Heart left ventricle (tissue), 16 donors: ENCODE data around the gene EIF3I. TPM values are rescaled to one million over a fixed set of nuclear protein-coding genes. Genes with fewer than 3 reads are reported as not detected.
A peak's percentile ranks its signal among the peaks of the same experiment; 100 is the strongest.

ENCODE experiments used
- ATAC-seq, 4 donors: fragments of 200-7000 bp; cut with Tn5 transposase; one replicate each; pipeline ENCODE4 v1.9.1; 2020 to 2022; ENCODE audit warnings: moderate library complexity in 4 of 4, mild to moderate bottlenecking in 3 of 4, moderate number of reproducible peaks in 1 of 4
- DNase-seq, 5 donors: peaks; one replicate each; pipeline ENCODE4 v3.0.0-alpha.2; 2020
- H3K27ac ChIP-seq, 12 donors: fragments of 200-600 bp; sonication (generic) in 4 of 12; one replicate each; pipeline versions ENCODE4 v1.5.0 to v1.8.0; 2016 to 2022; ENCODE audit warnings: mild to moderate bottlenecking in 2 of 12
- H3K27me3 ChIP-seq, 9 donors: fragments of 200-600 bp; sonication (generic) in 2 of 9; one replicate each; pipeline versions ENCODE4 v1.5.1 to v1.8.0; 2016 to 2022; ENCODE audit warnings: mild to moderate bottlenecking in 3 of 9
- H3K36me3 ChIP-seq, 9 donors: fragments of 200-600 bp; sonication (generic) in 2 of 9; one replicate each; pipeline versions ENCODE4 v1.5.0 to v1.8.0; 2018 to 2022; ENCODE audit warnings: mild to moderate bottlenecking in 2 of 9
- H3K4me1 ChIP-seq, 12 donors: fragments of 200-600 bp; sonication (generic) in 4 of 12; one replicate each; pipeline versions ENCODE4 v1.5.0 to v1.8.0; 2016 to 2022; ENCODE audit warnings: mild to moderate bottlenecking in 3 of 12
- H3K4me3 ChIP-seq, 12 donors: fragments of 200-600 bp; sonication (generic) in 4 of 12; one replicate each; pipeline versions ENCODE4 v1.5.0 to v1.8.0; 2017 to 2022; ENCODE audit warnings: mild to moderate bottlenecking in 9 of 12, moderate library complexity in 4 of 12
- H3K9me3 ChIP-seq, 12 donors: fragments of 200-600 bp; sonication (generic) in 4 of 12; one replicate each; pipeline versions ENCODE4 v1.5.0 to v1.8.0; 2016 to 2022; ENCODE audit warnings: mild to moderate bottlenecking in 1 of 12
- POLR2A ChIP-seq, 2 donors: fragments of 450-650 bp; IDR thresholded peaks; one replicate each; pipeline ENCODE4 v1.6.1; 2017; ENCODE audit warnings: antibody characterized with exemption in 2 of 2, mild to moderate bottlenecking in 2 of 2, moderate library complexity in 2 of 2
- WGBS, 4 donors: extraction: QIAGEN DNeasy Blood & Tissue Kit in 2 of 4; methylation state at CpG; one replicate each; pipeline versions ENCODE4 v1.1.5 to v1.1.7; 2013 to 2018; 5-methylcytosine and 5-hydroxymethylcytosine counted together
- intact Hi-C, 10 donors: fragments of 100-400 bp; cut with DNase I; formaldehyde crosslinking; loops; one replicate each; pipeline versions ENCODE4 v1.11.1 to v1.14.2; 2022
- polyA plus RNA-seq, 2 donors: library from polyadenylated mRNA; stranded (reverse); fragments of 200-250 nt; gene quantifications; one replicate each; pipeline ENCODE4 v1.2.3, GENCODE V29; 2013
- total RNA-seq, 9 donors: library from RNA; depleted of rRNA in 2 of 9; stranded (reverse); fragments of >200 nt in 2 of 9; fragmentation: NEBNext Ultra II Directional in 3 of 9; extraction: Animal tissue kit (Norgen Biotek cat#: 25700) in 3 of 9; gene quantifications; one replicate each; pipeline versions ENCODE4 v1.1.0 to v1.2.4, GENCODE V29; 2016 to 2023
- TF ChIP-seq, protein P1 (sequence below), 12 donors: fragments of 200-600 bp; sonication (generic) in 4 of 12; IDR thresholded peaks; one replicate each; pipeline versions ENCODE4 v1.5.0 to v1.8.0; 2018 to 2022; ENCODE audit warnings: antibody characterized with exemption in 12 of 12, mild to moderate bottlenecking in 5 of 12
- donor health status: ischemic (EF 13 %, LVEDD 7.1; RV severe dilation, severe dysfunction).
- donor health status: healthy with polysubstance abuse.
- donor health status: DM: no; HTN: yes; CAD: no.
- donor health status: DM: no; HTN: no; CAD: no.
- donor health status: ischemic (EF 25% LVEDD 6.9; RV normal size, moderate dysfunction).
- donor health status: ischemic (EF 25% LVEDD 5.7; RV mildly dilated, moderate dysfunction).
- donor health status: healthy.
- donor health status: DM: yes; HTN: yes; CAD: no.
- donor health status: ischemic (EF 35%, LVEDD 5.7; RV mildly dilated, moderate dysfunction).
- donor health status: nonischemic (EF 11% LVEDD 7.7; RV severe dilation, severe dysfunction).
- donor health status: DM: yes; HTN: yes; CAD: no.
- donor health status: PGD.
- donor health status: ischemic (EF 29% LVEDD 5.4; RV normal size, mild dysfunction).
- donor health status: nonischemic (EF 23%, LVEDD 6.1; RV moderate dilation, normal function).

The EIF3I gene
- total and polyA plus RNA-seq, 11 donors = 94.8 to 388 (median 122) TPM

DNA sequence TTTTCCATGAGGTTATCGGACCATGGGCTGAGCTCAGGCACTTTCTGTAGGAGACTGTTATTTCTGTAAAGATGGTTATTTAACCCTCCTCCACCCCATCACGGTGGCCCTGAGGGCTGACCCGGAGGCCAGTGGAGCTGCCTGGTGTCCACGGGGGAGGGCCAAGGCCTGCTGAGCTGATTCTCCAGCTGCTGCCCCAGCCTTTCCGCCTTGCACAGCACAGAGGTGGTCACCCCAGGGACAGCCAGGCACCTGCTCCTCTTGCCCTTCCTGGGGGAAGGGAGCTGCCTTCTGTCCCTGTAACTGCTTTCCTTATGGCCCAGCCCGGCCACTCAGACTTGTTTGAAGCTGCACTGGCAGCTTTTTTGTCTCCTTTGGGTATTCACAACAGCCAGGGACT lies 24.4 kb upstream of the EIF3I start:
- DNase-seq (no peak), ATAC-seq (no peak)
- H3K36me3 ChIP-seq = peaks cover 2 to 58% (median 53%) of the 10 kb centered on the region in 9 donors
- H3K9me3 ChIP-seq = no peaks in the 10 kb centered on the region
- no peak for TF ChIP-seq POLR2A (IDR thresholded peaks at IDR 0.05)
- TF ChIP-seq, protein P1, sequence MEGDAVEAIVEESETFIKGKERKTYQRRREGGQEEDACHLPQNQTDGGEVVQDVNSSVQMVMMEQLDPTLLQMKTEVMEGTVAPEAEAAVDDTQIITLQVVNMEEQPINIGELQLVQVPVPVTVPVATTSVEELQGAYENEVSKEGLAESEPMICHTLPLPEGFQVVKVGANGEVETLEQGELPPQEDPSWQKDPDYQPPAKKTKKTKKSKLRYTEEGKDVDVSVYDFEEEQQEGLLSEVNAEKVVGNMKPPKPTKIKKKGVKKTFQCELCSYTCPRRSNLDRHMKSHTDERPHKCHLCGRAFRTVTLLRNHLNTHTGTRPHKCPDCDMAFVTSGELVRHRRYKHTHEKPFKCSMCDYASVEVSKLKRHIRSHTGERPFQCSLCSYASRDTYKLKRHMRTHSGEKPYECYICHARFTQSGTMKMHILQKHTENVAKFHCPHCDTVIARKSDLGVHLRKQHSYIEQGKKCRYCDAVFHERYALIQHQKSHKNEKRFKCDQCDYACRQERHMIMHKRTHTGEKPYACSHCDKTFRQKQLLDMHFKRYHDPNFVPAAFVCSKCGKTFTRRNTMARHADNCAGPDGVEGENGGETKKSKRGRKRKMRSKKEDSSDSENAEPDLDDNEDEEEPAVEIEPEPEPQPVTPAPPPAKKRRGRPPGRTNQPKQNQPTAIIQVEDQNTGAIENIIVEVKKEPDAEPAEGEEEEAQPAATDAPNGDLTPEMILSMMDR (IDR thresholded peaks at IDR 0.05) = no peak
- H3K27me3 ChIP-seq = no peaks in the 10 kb centered on the region
- 69 to 81% (median 69%) methylated on average over 6 of the region's 6 CpGs for WGBS, 4 donors
- intact Hi-C loops = no loop called here
- H3K4me1 ChIP-seq = peaks cover 5 to 48% (median 24%) of the 10 kb centered on the region in 12 donors
- no peak overlapping the region for H3K4me3 ChIP-seq
- H3K27ac ChIP-seq = peak overlapping the region in 1 of 12 donors; percentile 47

GRCh38 chr1:32198237-32199042 lies 23.8 kb upstream of the EIF3I start:
- peaks cover 2 to 52% (median 47%) of the 10 kb centered on the region in 9 donors for H3K36me3 ChIP-seq
- no peak for DNase-seq
- H3K4me3 ChIP-seq = no peak overlapping the region
- no peaks in the 10 kb centered on the region for H3K9me3 ChIP-seq
- H3K27me3 ChIP-seq = no peaks in the 10 kb centered on the region
- H3K27ac ChIP-seq = peak overlapping the region in 4 of 12 donors; percentile 89 to 93 (median 90)
- intact Hi-C loops = no loop called here
- H3K4me1 ChIP-seq = peaks cover 5 to 48% (median 24%) of the 10 kb centered on the region in 12 donors
- ATAC-seq = no peak
- TF ChIP-seq, protein P1 (IDR thresholded peaks at IDR 0.05) = no peak
- TF ChIP-seq POLR2A (IDR thresholded peaks at IDR 0.05) = no peak
- 90 to 96% (median 93%) methylated on average over 3 of the region's 3 CpGs for WGBS, 4 donors

GRCh38 chr1:32199043-32199716 lies 23.0 kb upstream of the EIF3I start:
- intact Hi-C loops = no loop called here
- WGBS, 4 donors = 52 to 66% (median 55%) methylated on average over 4 of the region's 4 CpGs
- no peak for ATAC-seq
- no peak for DNase-seq
- no peaks in the 10 kb centered on the region for H3K9me3 ChIP-seq
- peaks cover 2 to 47% (median 39%) of the 10 kb centered on the region in 9 donors for H3K36me3 ChIP-seq
- no peaks in the 10 kb centered on the region for H3K27me3 ChIP-seq
- TF ChIP-seq, protein P1 (IDR thresholded peaks at IDR 0.05) = no peak
- no peak for TF ChIP-seq POLR2A (IDR thresholded peaks at IDR 0.05)
- H3K4me3 ChIP-seq = peak overlapping the region in 3 of 12 donors; percentile 70 to 76 (median 71)
- peak overlapping the region in 10 of 12 donors; percentile 78 to 93 (median 86) for H3K27ac ChIP-seq
- H3K4me1 ChIP-seq = peaks cover 5 to 48% (median 24%) of the 10 kb centered on the region in 12 donors

GRCh38 chr1:32199717-32200072 lies 22.5 kb upstream of the EIF3I start:
- intact Hi-C loops = loop anchor here in 1 of 10 donors (2.0 kb wide), 1 partner anchor 19 kb away; no protein-coding TSS in a partner anchor
- Histone ChIP-seq H3K27ac (peak overlapping the region in 11 of 12 donors; percentile 78 to 93 (median 87)), H3K27me3 (no peaks in the 10 kb centered on the region), H3K4me3 (peak overlapping the region in 10 of 12 donors; percentile 39 to 78 (median 69)), H3K9me3 (no peaks in the 10 kb centered on the region), H3K36me3 (peaks cover 2 to 42% (median 34%) of the 10 kb centered on the region in 9 donors), H3K4me1 (peaks cover 5 to 49% (median 24%) of the 10 kb centered on the region in 12 donors)
- ATAC-seq (peak; percentile 55 to 73 (median 67)), DNase-seq (peak; percentile 70 to 90 (median 77))
- 23 to 39% (median 32%) methylated on average over 5 to 6 of the region's 6 CpGs for WGBS, 4 donors
- TF ChIP-seq POLR2A (IDR thresholded peaks at IDR 0.05) = no peak
- TF ChIP-seq, protein P1 (IDR thresholded peaks at IDR 0.05) = no peak
